ENCODE data around the gene ZNF821.
"Not testable (repeated sequence)": the region's sequence is repeated elsewhere in the genome, so short reads cannot be mapped to it uniquely, and the experiment has no call there.

ZNF821 gene

DNA sequence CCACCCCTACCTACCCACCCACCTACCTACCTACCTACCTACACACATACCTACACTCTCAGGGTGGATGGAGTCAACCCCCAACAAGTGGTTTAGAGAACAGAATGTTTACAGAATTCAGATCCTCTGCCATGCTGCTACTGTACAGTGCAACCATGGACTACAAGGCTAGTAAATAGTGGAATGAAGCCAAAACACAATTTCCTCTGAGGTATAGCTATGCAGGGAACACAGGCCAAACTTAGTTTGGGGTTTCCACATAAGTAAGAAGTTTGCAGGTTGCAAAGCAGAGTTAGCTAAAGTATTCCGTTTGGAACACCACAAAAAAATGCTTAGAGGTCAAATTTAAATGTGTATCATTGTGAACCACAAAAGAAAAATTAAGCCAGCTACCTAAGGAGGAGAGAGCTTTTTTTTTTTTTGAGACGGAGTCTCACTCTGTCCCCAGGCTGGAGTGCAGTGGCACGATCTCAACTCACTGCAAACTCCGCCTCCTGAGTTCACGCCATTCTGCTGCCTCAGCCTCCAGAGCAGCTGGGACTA, 72.7 kb downstream of the ZNF821 start:
- DNase-seq: no peak

DNA sequence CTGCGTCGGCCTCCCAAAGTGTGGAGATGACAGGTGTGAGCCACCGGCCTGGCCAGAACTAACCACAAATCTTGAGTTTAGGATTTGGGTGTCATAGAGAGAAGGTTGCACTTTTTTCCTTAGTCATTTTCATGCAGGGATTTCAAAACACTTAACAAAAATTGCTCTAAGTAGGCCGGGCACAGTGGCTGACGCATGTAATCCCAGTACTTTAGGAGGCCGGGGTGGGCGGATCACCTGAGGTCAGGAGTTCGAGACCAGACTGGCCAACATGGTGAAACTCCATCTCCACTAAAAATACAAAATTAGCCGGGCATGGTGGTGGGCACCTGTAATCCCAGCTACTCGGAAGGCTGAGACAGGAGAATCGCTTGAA, 73.8 kb downstream of the ZNF821 start:
- not testable (repeated sequence) for DNase-seq

Data from amygdala (tissue), 56 donors.